HCT116 (cell line): ENCODE measurements around the gene THRA.

ENCODE experiments used
- ATF3 ChIP-seq: IDR thresholded peaks from 2 replicates; pipeline ENCODE4 v1.6.1; 2012
- CEBPB ChIP-seq: IDR thresholded peaks from 2 replicates; pipeline ENCODE4 v1.6.1; 2012; ENCODE audit warnings: low read depth
- EGR1 ChIP-seq: IDR thresholded peaks from 2 replicates; pipeline ENCODE4 v1.6.1; 2012; ENCODE audit warnings: low read depth
- EZH2 ChIP-seq: fragments of 200-600 bp; sonication (generic); IDR thresholded peaks from 2 replicates; pipeline ENCODE4 v1.6.1; 2017; ENCODE audit warnings: antibody characterized with exemption, mixed run types
- FOSL1 ChIP-seq: IDR thresholded peaks from 2 replicates; pipeline ENCODE4 v1.6.1; 2012; ENCODE audit warnings: low read depth
- POLR2A ChIP-seq: IDR thresholded peaks from 2 replicates; pipeline ENCODE4 v1.7.0; 2011; ENCODE audit warnings: borderline replicate concordance; ENCODE audit not compliant: insufficient read depth, insufficient read length; ENCODE audit errors: extremely low read depth
- POLR2AphosphoS5 ChIP-seq: IDR thresholded peaks from 2 replicates; pipeline ENCODE4 v1.6.1; 2011; ENCODE audit warnings: mild to moderate bottlenecking, low read depth, low read length, moderate library complexity
- RAD21 ChIP-seq: IDR thresholded peaks from 2 replicates; pipeline ENCODE4 v1.6.1; 2012; ENCODE audit warnings: low read depth, mild to moderate bottlenecking
- SIN3A ChIP-seq: IDR thresholded peaks from 2 replicates; pipeline ENCODE4 v1.6.1; 2012; ENCODE audit warnings: low read depth
- YY1 ChIP-seq: IDR thresholded peaks from 2 replicates; pipeline ENCODE4 v1.6.1; 2011; ENCODE audit warnings: low read length, low read depth, moderate library complexity, mild to moderate bottlenecking; ENCODE audit not compliant: insufficient replicate concordance; ENCODE audit errors: extremely low read depth
- ZFX ChIP-seq: fragments of 450-650 bp; IDR thresholded peaks from 2 replicates; pipeline ENCODE4 v1.6.1; 2017
- ZNF274 ChIP-seq: fragments of 200-500 bp; sonication (Bioruptor generic); IDR thresholded peaks from 2 replicates; pipeline ENCODE4 v1.6.1; 2014; ENCODE audit warnings: mild to moderate bottlenecking, low read depth, low read length, inconsistent platforms
- TF ChIP-seq, protein P1 (sequence below), 3 experiments: fragments of 200-600 bp in 1 of 3; sonication (generic) in 1 of 3; IDR thresholded peaks in 2 of 3; conservative IDR thresholded peaks in 1 of 3; 2 replicates each; pipeline ENCODE4 v1.5.1; 2012 to 2017; ENCODE audit warnings: low read depth in 2 of 3, low read length in 2 of 3, antibody characterized with exemption in 1 of 3, borderline replicate concordance in 1 of 3, control low read depth in 1 of 3, mild to moderate bottlenecking in 1 of 3, mixed read lengths in 1 of 3, mixed run types in 1 of 3, moderate library complexity in 1 of 3; ENCODE audit not compliant: insufficient read depth in 1 of 3
- TF ChIP-seq, protein P2 (sequence below): IDR thresholded peaks from 2 replicates; pipeline ENCODE4 v1.6.1; 2012; ENCODE audit warnings: low read depth

- TF ChIP-seq, protein P1, sequence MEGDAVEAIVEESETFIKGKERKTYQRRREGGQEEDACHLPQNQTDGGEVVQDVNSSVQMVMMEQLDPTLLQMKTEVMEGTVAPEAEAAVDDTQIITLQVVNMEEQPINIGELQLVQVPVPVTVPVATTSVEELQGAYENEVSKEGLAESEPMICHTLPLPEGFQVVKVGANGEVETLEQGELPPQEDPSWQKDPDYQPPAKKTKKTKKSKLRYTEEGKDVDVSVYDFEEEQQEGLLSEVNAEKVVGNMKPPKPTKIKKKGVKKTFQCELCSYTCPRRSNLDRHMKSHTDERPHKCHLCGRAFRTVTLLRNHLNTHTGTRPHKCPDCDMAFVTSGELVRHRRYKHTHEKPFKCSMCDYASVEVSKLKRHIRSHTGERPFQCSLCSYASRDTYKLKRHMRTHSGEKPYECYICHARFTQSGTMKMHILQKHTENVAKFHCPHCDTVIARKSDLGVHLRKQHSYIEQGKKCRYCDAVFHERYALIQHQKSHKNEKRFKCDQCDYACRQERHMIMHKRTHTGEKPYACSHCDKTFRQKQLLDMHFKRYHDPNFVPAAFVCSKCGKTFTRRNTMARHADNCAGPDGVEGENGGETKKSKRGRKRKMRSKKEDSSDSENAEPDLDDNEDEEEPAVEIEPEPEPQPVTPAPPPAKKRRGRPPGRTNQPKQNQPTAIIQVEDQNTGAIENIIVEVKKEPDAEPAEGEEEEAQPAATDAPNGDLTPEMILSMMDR (IDR thresholded peaks at IDR 0.05 in 2 of 3, conservative IDR thresholded peaks at IDR 0.05 in 1 of 3; ENCODE audit: borderline replicate concordance in 1 of 3, insufficient read depth in 1 of 3, low read depth in 2 of 3, low read length in 2 of 3): no peak
- TF ChIP-seq POLR2AphosphoS5: no peak
- TF ChIP-seq, protein P2, sequence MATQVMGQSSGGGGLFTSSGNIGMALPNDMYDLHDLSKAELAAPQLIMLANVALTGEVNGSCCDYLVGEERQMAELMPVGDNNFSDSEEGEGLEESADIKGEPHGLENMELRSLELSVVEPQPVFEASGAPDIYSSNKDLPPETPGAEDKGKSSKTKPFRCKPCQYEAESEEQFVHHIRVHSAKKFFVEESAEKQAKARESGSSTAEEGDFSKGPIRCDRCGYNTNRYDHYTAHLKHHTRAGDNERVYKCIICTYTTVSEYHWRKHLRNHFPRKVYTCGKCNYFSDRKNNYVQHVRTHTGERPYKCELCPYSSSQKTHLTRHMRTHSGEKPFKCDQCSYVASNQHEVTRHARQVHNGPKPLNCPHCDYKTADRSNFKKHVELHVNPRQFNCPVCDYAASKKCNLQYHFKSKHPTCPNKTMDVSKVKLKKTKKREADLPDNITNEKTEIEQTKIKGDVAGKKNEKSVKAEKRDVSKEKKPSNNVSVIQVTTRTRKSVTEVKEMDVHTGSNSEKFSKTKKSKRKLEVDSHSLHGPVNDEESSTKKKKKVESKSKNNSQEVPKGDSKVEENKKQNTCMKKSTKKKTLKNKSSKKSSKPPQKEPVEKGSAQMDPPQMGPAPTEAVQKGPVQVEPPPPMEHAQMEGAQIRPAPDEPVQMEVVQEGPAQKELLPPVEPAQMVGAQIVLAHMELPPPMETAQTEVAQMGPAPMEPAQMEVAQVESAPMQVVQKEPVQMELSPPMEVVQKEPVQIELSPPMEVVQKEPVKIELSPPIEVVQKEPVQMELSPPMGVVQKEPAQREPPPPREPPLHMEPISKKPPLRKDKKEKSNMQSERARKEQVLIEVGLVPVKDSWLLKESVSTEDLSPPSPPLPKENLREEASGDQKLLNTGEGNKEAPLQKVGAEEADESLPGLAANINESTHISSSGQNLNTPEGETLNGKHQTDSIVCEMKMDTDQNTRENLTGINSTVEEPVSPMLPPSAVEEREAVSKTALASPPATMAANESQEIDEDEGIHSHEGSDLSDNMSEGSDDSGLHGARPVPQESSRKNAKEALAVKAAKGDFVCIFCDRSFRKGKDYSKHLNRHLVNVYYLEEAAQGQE: no peak
- TF ChIP-seq RAD21: no peak
- no peak for TF ChIP-seq YY1
- no peak for TF ChIP-seq POLR2A
- no peak for TF ChIP-seq CEBPB
- TF ChIP-seq EZH2: no peak
- no peak for TF ChIP-seq ZFX
- TF ChIP-seq ZNF274: no peak
- no peak for TF ChIP-seq ATF3
- no peak for TF ChIP-seq EGR1
- TF ChIP-seq FOSL1: no peak
- TF ChIP-seq SIN3A: no peak
Measured at GRCh38 chr17:40022961-40023541, 39.7 kb upstream of the THRA start.
